Activated CD4-positive, CD25-positive, alpha-beta regulatory T cell treated with anti-CD3 and anti-CD28 coated beads, Interleukin-2, amount 50 U/mL, for 72 hours (primary cell): ENCODE measurements around the gene HTR3D.
"Not testable (repeated sequence)": the region's sequence is repeated elsewhere in the genome, so short reads cannot be mapped to it uniquely, and the experiment has no call there.

ENCODE experiments used
- DNase-seq: peaks from one replicate; pipeline ENCODE4 v3.0.0; 2021

The HTR3D gene

DNA sequence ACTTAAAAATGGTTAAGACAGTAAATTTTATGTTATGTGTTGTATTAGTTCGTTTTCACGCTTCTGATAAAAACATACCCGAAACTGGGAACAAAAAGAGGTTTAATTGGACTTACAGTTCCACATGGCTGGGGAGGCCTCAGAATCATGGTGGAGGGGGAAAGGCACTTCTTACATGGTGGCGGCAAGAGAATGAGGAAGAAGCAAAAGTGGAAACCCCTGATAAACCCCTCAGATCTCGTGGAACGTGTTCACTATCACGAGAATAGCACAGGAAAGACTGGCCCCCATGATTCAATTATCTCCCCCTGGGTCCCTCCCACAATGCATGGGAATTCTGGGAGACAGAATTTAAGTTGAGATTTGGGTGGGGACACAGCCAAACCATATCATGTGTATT is 39.6 kb downstream of the HTR3D start:
- DNase-seq = not testable (repeated sequence)

DNA sequence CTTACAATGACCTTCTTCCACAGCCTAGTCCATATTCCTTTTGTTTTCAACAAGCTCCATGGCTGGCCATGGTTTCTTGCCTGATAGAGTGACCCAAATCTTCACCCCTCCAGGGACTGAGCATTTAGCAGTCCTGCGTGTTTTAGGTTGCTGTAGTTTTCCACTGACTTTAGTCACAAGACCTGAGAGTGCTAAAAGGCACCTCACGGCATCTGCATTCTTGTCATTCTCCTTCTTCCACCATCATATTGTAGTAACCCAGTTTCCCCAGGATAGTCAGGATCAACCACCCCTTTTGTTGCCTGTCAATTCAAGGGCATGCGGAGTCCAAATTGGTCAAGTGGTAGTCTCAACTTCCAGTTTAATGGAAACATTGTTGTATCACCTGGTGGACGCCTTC is 42.1 kb downstream of the HTR3D start:
- DNase-seq = no peak

DNA sequence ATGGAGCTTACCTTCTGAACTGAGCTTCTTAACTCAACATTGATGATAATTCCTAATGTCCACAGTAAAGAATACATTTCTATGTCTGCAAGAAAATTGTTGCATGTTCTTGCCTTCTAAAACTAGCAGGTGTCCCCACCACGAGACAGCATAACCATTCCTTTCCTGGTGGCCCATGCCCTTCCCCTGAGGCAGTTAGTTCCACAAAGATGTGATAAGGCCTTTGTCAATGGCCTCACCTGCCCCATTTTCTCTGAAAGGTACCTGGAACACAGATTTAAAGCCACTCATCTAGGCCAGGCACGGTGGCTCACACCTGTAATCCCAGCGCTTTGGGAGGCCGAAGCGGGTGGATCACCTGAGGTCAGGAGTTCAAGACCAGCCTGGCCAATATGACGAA is 44.4 kb downstream of the HTR3D start:
- no peak for DNase-seq

DNA sequence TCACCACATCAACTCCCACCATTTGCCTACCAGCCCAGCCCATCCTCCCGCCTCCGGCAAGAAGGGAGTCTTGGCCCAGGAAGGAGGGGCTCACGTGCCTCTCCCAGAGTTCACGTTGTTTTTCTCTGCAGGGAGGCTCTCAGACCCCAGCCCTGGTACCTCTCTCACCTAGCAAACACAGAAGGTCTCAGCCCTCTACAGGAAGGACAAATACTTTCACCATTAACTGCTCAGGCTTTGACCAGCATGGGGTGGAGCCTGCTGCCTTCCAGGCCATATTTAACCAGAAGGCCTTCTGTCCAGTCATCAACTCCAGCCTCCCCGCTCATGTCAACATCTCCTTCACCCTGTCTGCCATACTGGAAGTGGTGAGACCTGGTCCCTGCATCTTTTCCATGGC is 46.3 kb downstream of the HTR3D start:
- no peak for DNase-seq

DNA sequence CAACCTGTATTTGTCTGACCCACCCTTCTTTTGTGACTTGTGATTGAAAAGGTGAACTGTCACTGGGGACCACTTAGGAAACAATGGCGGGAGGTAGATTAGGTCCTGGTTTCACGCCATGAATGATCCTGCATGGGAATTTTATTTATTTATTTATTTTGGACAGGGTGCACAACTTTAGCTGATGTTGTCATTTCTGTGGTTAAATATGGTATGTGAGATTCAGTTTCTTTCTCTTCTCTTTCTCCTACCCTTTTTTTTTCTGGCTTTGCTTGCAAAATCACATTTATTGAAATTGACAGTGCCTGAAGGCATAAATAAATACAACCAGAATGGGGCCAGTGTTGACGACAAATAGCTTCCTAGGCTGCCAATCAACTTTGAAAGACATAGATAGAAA is 47.3 kb downstream of the HTR3D start:
- no peak for DNase-seq

DNA sequence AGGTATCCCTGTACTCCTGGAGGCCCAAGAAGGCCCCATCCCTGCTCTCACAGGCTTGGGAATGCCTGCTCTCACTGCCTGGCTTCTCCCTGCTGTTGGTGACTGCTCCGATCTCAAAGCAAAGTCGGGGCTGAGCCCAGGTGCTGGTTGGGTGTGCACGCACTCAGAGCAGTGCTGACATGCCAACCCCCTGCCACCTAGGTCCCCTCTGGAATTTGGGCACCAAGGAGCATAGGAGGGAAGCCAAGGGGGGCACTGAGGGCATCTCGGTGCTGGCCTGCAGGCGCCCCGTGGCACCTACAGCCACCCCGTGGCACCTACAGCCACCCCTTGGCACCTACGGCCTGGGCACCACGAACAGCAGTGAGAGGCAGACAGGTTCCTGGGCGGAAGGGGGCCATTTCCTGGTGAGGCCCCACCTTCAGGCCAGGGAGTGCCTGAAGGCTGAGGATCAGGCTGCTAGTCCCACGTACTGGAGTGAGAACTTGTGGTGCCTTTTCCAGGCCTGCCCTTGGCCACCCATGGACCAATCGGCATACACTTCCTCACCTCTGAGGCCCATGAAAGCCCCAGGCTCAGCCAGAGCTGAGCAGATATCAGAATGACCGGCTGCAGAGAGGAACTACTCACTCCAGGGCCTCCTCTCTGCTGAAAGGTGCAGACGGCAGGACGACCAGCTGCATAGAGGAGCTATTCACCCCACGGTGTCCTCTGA is 49.7 kb downstream of the HTR3D start:
- no peak for DNase-seq

DNA sequence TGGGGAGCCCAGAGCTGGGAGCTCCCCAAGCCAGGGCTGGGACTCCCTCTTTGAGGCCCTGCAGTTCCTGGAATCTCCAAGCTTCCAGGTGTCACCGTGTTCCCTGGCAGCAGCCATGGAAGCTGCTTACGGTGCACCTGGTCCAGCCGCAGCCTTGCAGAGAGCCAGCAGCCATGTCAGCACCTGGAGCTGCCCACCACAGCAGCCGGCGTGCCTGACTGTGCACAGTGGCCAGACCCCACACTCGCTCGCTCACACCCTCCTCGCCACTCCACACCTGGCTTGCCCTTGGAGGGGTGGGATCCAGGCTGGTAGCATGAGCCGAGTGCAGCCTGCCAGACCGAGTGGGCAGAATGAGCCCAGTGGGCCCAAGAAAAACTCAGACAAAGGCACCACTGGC is 50.5 kb downstream of the HTR3D start:
- DNase-seq = no peak

DNA sequence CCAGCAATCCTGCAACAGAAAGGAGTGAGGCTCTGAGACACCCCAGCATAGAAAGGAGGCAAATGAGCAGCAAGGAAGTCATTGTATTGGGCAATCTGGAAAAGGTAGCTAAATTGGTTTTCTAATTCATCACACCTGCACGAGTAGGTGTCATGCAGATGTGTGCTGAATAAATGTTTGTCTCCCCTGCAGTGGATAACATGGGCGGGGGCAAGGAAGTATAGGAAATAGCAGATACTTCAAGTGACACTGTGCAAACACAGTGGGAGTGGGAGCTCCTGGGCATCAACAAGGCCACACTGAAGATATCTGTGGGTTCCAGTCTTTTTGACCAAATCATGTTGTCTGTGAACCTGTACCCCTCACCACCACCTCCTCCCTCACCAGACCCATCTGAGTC is 50.9 kb downstream of the HTR3D start:
- DNase-seq = no peak

DNA sequence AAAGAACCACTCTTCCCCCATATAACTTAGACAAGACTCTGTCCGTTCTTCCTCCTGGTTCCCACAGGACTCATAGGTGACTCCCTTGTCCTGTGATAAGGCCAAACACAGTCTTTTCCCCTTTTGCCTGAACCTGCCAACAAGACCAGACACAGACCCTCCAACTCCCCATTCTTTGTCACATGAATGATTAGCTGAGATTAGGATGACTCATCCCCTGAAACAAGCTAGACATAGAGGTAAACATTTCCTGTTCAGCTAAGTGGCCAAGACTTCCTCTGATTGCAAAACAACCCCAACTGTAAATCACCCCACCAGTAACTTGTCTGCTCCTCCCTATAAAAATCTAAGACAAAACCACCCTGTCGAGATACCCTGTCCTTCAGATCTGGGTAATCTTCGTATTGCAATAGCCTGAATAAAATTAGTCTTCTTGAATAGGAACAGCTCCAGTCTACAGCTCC is 53.9 kb downstream of the HTR3D start:
- DNase-seq = no peak
